Tibial nerve (tissue), 4 donors: Measurements from ENCODE around the gene BCDIN3D. TPM values are rescaled to one million over a fixed set of nuclear protein-coding genes. Genes with fewer than 3 reads are reported as not detected.
A peak's percentile ranks its signal among the peaks of the same experiment; 100 is the strongest.

Source experiments
- DNase-seq, 2 donors: peaks; one replicate each; pipeline ENCODE4 v3.0.0-alpha.2; 2019; ENCODE audit warnings: low spot score in 2 of 2
- H3K27ac ChIP-seq, 4 donors: fragments of 200-600 bp; sonication (generic) in 3 of 4; one replicate each; pipeline ENCODE4 v1.5.1; 2017 to 2019; ENCODE audit warnings: mild to moderate bottlenecking in 1 of 4
- H3K27me3 ChIP-seq, 2 donors: fragments of 200-600 bp; sonication (generic) in 1 of 2; one replicate each; pipeline versions ENCODE4 v1.5.1 to v1.6.0; 2017 to 2019
- H3K36me3 ChIP-seq, 3 donors: fragments of 200-600 bp; sonication (generic); one replicate each; pipeline ENCODE4 v1.5.1; 2018 to 2019
- H3K4me1 ChIP-seq, 4 donors: fragments of 200-600 bp; sonication (generic) in 3 of 4; one replicate each; pipeline ENCODE4 v1.5.1; 2017 to 2019
- H3K4me3 ChIP-seq, 4 donors: fragments of 200-600 bp; sonication (generic) in 3 of 4; one replicate each; pipeline ENCODE4 v1.5.1; 2017 to 2019; ENCODE audit warnings: mild to moderate bottlenecking in 1 of 4, moderate library complexity in 1 of 4
- H3K9me3 ChIP-seq, 4 donors: fragments of 200-600 bp; sonication (generic) in 3 of 4; one replicate each; pipeline ENCODE4 v1.5.1; 2017 to 2019
- CTCF ChIP-seq, 5 experiments: fragments of 200-600 bp in 3 of 5; fragments of 450-650 bp in 2 of 5; sonication (generic) in 3 of 5; IDR thresholded peaks; one replicate each; pipeline ENCODE4 v1.5.1; 2016 to 2019; ENCODE audit warnings: antibody characterized with exemption in 5 of 5, mild to moderate bottlenecking in 3 of 5, moderate library complexity in 2 of 5
- EP300 ChIP-seq, 2 donors: sonication (generic); formaldehyde crosslinking; IDR thresholded peaks; one replicate each; pipeline ENCODE4 v1.6.1; 2017; ENCODE audit warnings: antibody characterized with exemption in 2 of 2, mild to moderate bottlenecking in 1 of 2
- POLR2A ChIP-seq, 2 donors: fragments of 450-650 bp; IDR thresholded peaks; one replicate each; pipeline ENCODE4 v1.6.1; 2017; ENCODE audit warnings: antibody characterized with exemption in 2 of 2, mild to moderate bottlenecking in 2 of 2, moderate library complexity in 2 of 2
- WGBS, 2 donors: methylation state at CpG; one replicate each; pipeline ENCODE4 v1.1.5; 2018; 5-methylcytosine and 5-hydroxymethylcytosine counted together
- total RNA-seq, 4 donors: library from RNA; depleted of rRNA; stranded (reverse); fragments of >200 nt; gene quantifications; one replicate each; pipeline ENCODE4 v1.1.0, GENCODE V29; 2016

BCDIN3D gene
- total RNA-seq, 4 donors from 2014 or later = 1.2 to 4.2 (median 2.5) TPM

GRCh38 chr12:49809381-49809905 is 33.5 kb downstream of the BCDIN3D start:
- H3K36me3 ChIP-seq = peaks cover 0 to 20% (median 0%) of the 10 kb centered on the region in 3 donors
- H3K4me3 ChIP-seq = peak overlapping the region in 1 of 4 donors; percentile 34
- H3K9me3 ChIP-seq = no peaks in the 10 kb centered on the region
- H3K4me1 ChIP-seq = peaks cover 0 to 69% (median 48%) of the 10 kb centered on the region in 4 donors
- peak in 1 of 2 donors; percentile 60 for TF ChIP-seq EP300 (IDR thresholded peaks at IDR 0.05)
- TF ChIP-seq POLR2A (IDR thresholded peaks at IDR 0.05) = no peak
- TF ChIP-seq CTCF (IDR thresholded peaks at IDR 0.05) = peak in 1 of 5 experiments; percentile 10
- H3K27me3 ChIP-seq = no peaks in the 10 kb centered on the region
- peak; percentile 44 to 52 for DNase-seq
- 23 to 27% methylated on average over 4 of the region's 4 CpGs for WGBS, 2 donors
- peak overlapping the region; percentile 79 to 96 (median 88) for H3K27ac ChIP-seq

GRCh38 chr12:49808686-49809380 is 34.1 kb downstream of the BCDIN3D start:
- Histone ChIP-seq H3K4me1 (peaks cover 0 to 70% (median 48%) of the 10 kb centered on the region in 4 donors), H3K36me3 (peaks cover 0 to 26% (median 0%) of the 10 kb centered on the region in 3 donors), H3K4me3 (peak overlapping the region in 1 of 4 donors; percentile 34), H3K27me3 (no peaks in the 10 kb centered on the region), H3K9me3 (no peaks in the 10 kb centered on the region), H3K27ac (peak overlapping the region; percentile 79 to 96 (median 88))
- peak; percentile 41 to 67 for DNase-seq
- 31 to 38% methylated on average over 9 to 14 of the region's 14 CpGs for WGBS, 2 donors
- peak in 1 of 2 donors; percentile 60 for TF ChIP-seq EP300 (IDR thresholded peaks at IDR 0.05)
- no peak for TF ChIP-seq POLR2A (IDR thresholded peaks at IDR 0.05)
- no peak for TF ChIP-seq CTCF (IDR thresholded peaks at IDR 0.05)

GRCh38 chr12:49807991-49808580 is 34.8 kb downstream of the BCDIN3D start:
- H3K36me3 ChIP-seq = peaks cover 0 to 34% (median 7%) of the 10 kb centered on the region in 3 donors
- no peak for TF ChIP-seq CTCF (IDR thresholded peaks at IDR 0.05)
- TF ChIP-seq EP300 (IDR thresholded peaks at IDR 0.05) = no peak
- TF ChIP-seq POLR2A (IDR thresholded peaks at IDR 0.05) = no peak
- no peak for DNase-seq
- no peaks in the 10 kb centered on the region for H3K27me3 ChIP-seq
- peaks cover 0 to 73% (median 48%) of the 10 kb centered on the region in 4 donors for H3K4me1 ChIP-seq
- WGBS, 2 donors = 59 to 61% methylated on average over 12 of the region's 12 CpGs
- peak overlapping the region; percentile 79 to 96 (median 88) for H3K27ac ChIP-seq
- no peaks in the 10 kb centered on the region for H3K9me3 ChIP-seq
- H3K4me3 ChIP-seq = peak overlapping the region in 1 of 4 donors; percentile 34

GRCh38 chr12:49806877-49807276 is 36.0 kb downstream of the BCDIN3D start:
- TF ChIP-seq CTCF (IDR thresholded peaks at IDR 0.05) = no peak
- TF ChIP-seq POLR2A (IDR thresholded peaks at IDR 0.05) = no peak
- TF ChIP-seq EP300 (IDR thresholded peaks at IDR 0.05) = no peak
- H3K36me3 ChIP-seq = peaks cover 0 to 46% (median 10%) of the 10 kb centered on the region in 3 donors
- peaks cover 0 to 73% (median 46%) of the 10 kb centered on the region in 4 donors for H3K4me1 ChIP-seq
- DNase-seq = no peak
- 71 to 73% methylated on average over 7 of the region's 7 CpGs for WGBS, 2 donors
- H3K4me3 ChIP-seq = no peak overlapping the region
- no peaks in the 10 kb centered on the region for H3K9me3 ChIP-seq
- H3K27me3 ChIP-seq = no peaks in the 10 kb centered on the region
- H3K27ac ChIP-seq = peak overlapping the region in 2 of 4 donors; percentile 91 to 96
